K562 (cell line): ENCODE results near the gene ANXA4. TPM values are rescaled to one million over a fixed set of nuclear protein-coding genes. Genes with fewer than 3 reads are reported as not detected.

Experiments
- BCOR ChIP-seq: fragments of 450-650 bp; IDR thresholded peaks from 2 replicates; pipeline ENCODE4 v1.6.1; 2016
- CBX5 ChIP-seq: IDR thresholded peaks from 2 replicates; pipeline ENCODE4 v1.6.1; 2014; ENCODE audit warnings: low read depth, borderline replicate concordance
- ELK3 ChIP-seq: fragments of 450-650 bp; formaldehyde crosslinking; IDR thresholded peaks from 2 replicates; pipeline ENCODE4 v1.4.0; 2020; ENCODE audit warnings: mild to moderate bottlenecking
- FUS ChIP-seq: fragments of 200-400 bp; formaldehyde crosslinking; optimal IDR thresholded peaks from 2 replicates; pipeline ENCODE3; 2017; ENCODE audit warnings: low read depth, low read length
- MYNN ChIP-seq, 2 experiments: sonication (generic); formaldehyde crosslinking in 1 of 2; IDR thresholded peaks; 2 replicates each; pipeline versions ENCODE4 v1.5.0 to v1.6.1; 2016 to 2020; ENCODE audit warnings: antibody characterized with exemption in 1 of 2, missing genetic modification reagents in 1 of 2
- PCBP1 ChIP-seq: fragments of 200-400 bp; formaldehyde crosslinking; IDR thresholded peaks from 2 replicates; pipeline ENCODE4 v1.6.1; 2018; ENCODE audit warnings: mild to moderate bottlenecking, low read depth, low read length; ENCODE audit not compliant: poor library complexity, severe bottlenecking
- SMARCA4 ChIP-seq: fragments of 450-650 bp; IDR thresholded peaks from 2 replicates; pipeline ENCODE4 v1.6.1; 2016
- SNIP1 ChIP-seq: fragments of 450-650 bp; IDR thresholded peaks from 2 replicates; pipeline ENCODE4 v1.7.1; 2017; ENCODE audit warnings: low read depth, mild to moderate bottlenecking
- ZNF584 ChIP-seq: fragments of 200-800 bp; sonication (Bioruptor generic); IDR thresholded peaks from 2 replicates; pipeline ENCODE4 v1.6.1; 2016; ENCODE audit warnings: low read depth, mild to moderate bottlenecking, missing genetic modification characterization, missing compliant biosample characterization
- ZNF609 ChIP-seq: sonication (generic); formaldehyde crosslinking; IDR thresholded peaks from 2 replicates; pipeline ENCODE4 v1.8.1; 2023; ENCODE audit warnings: missing genetic modification reagents, mild to moderate bottlenecking, borderline replicate concordance
- polyA plus RNA-seq, 8 experiments: library from polyadenylated mRNA; depleted of rRNA in 4 of 8; stranded (reverse) in 5 of 8; unstranded in 3 of 8; fragments of >200 nt; fragmentation: Nextera tagmentation in 2 of 8; fragmentation: Illumina TruSeq in 1 of 8; extraction: Ambion mirVana in 2 of 8; extraction: Trizol in 1 of 8; gene quantifications; 2 replicates each; pipeline versions ENCODE4 v1.2.1 to v1.2.3, GENCODE V29; 2011 to 2014; ENCODE audit warnings: inconsistent platforms in 1 of 8, missing spikeins in 1 of 8
- total RNA-seq, 7 experiments: library from RNA; depleted of rRNA in 6 of 7; stranded (reverse); fragments of >200 nt in 6 of 7; fragmentation: Illumina TruSeq in 2 of 7; extraction: Trizol in 2 of 7; gene quantifications; 2 replicates each; pipeline versions ENCODE4 v1.2.1 to v1.2.3, GENCODE V29; 2011 to 2021; ENCODE audit warnings: low replicate concordance in 1 of 7
- TF ChIP-seq, protein P1 (sequence below), 2 experiments: fragments of 150-350 bp in 1 of 2; IDR thresholded peaks; 2 replicates each; pipeline ENCODE4 v1.6.1; 2012 to 2016; ENCODE audit warnings: low read depth in 2 of 2, low read length in 2 of 2, mild to moderate bottlenecking in 1 of 2, moderate library complexity in 1 of 2
- TF ChIP-seq, protein P2 (sequence below): sonication (generic); formaldehyde crosslinking; IDR thresholded peaks from 2 replicates; pipeline ENCODE4 v1.8.0; 2023; ENCODE audit warnings: missing genetic modification reagents, mild to moderate bottlenecking, borderline replicate concordance

ANXA4 gene
- total and polyA plus RNA-seq, 9 of the 15 experiments (the other 6 are each of a cell fraction or from before 2014, with no cell fraction given): 3.4 to 13.6 (median 11.6) TPM

- TF ChIP-seq, protein P1, sequence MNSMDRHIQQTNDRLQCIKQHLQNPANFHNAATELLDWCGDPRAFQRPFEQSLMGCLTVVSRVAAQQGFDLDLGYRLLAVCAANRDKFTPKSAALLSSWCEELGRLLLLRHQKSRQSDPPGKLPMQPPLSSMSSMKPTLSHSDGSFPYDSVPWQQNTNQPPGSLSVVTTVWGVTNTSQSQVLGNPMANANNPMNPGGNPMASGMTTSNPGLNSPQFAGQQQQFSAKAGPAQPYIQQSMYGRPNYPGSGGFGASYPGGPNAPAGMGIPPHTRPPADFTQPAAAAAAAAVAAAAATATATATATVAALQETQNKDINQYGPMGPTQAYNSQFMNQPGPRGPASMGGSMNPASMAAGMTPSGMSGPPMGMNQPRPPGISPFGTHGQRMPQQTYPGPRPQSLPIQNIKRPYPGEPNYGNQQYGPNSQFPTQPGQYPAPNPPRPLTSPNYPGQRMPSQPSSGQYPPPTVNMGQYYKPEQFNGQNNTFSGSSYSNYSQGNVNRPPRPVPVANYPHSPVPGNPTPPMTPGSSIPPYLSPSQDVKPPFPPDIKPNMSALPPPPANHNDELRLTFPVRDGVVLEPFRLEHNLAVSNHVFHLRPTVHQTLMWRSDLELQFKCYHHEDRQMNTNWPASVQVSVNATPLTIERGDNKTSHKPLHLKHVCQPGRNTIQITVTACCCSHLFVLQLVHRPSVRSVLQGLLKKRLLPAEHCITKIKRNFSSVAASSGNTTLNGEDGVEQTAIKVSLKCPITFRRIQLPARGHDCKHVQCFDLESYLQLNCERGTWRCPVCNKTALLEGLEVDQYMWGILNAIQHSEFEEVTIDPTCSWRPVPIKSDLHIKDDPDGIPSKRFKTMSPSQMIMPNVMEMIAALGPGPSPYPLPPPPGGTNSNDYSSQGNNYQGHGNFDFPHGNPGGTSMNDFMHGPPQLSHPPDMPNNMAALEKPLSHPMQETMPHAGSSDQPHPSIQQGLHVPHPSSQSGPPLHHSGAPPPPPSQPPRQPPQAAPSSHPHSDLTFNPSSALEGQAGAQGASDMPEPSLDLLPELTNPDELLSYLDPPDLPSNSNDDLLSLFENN (IDR thresholded peaks at IDR 0.05; ENCODE audit: low read depth in 2 of 2, low read length in 2 of 2): peak in 1 of 2 experiments; percentile 96; a peak in 2 of 4 replicates
- peak; percentile 96 for TF ChIP-seq BCOR
- TF ChIP-seq ELK3: no peak
- no peak for TF ChIP-seq SNIP1
- TF ChIP-seq, protein P2, sequence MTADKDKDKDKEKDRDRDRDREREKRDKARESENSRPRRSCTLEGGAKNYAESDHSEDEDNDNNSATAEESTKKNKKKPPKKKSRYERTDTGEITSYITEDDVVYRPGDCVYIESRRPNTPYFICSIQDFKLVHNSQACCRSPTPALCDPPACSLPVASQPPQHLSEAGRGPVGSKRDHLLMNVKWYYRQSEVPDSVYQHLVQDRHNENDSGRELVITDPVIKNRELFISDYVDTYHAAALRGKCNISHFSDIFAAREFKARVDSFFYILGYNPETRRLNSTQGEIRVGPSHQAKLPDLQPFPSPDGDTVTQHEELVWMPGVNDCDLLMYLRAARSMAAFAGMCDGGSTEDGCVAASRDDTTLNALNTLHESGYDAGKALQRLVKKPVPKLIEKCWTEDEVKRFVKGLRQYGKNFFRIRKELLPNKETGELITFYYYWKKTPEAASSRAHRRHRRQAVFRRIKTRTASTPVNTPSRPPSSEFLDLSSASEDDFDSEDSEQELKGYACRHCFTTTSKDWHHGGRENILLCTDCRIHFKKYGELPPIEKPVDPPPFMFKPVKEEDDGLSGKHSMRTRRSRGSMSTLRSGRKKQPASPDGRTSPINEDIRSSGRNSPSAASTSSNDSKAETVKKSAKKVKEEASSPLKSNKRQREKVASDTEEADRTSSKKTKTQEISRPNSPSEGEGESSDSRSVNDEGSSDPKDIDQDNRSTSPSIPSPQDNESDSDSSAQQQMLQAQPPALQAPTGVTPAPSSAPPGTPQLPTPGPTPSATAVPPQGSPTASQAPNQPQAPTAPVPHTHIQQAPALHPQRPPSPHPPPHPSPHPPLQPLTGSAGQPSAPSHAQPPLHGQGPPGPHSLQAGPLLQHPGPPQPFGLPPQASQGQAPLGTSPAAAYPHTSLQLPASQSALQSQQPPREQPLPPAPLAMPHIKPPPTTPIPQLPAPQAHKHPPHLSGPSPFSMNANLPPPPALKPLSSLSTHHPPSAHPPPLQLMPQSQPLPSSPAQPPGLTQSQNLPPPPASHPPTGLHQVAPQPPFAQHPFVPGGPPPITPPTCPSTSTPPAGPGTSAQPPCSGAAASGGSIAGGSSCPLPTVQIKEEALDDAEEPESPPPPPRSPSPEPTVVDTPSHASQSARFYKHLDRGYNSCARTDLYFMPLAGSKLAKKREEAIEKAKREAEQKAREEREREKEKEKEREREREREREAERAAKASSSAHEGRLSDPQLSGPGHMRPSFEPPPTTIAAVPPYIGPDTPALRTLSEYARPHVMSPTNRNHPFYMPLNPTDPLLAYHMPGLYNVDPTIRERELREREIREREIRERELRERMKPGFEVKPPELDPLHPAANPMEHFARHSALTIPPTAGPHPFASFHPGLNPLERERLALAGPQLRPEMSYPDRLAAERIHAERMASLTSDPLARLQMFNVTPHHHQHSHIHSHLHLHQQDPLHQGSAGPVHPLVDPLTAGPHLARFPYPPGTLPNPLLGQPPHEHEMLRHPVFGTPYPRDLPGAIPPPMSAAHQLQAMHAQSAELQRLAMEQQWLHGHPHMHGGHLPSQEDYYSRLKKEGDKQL: no peak
- TF ChIP-seq MYNN (IDR thresholded peaks at IDR 0.05): peak; percentile 82; the same call in 1 of the 2 replicates
- no peak for TF ChIP-seq MYNN (CRISPR knock-in tag; IDR thresholded peaks at IDR 0.05)
- TF ChIP-seq ZNF609 (CRISPR knock-in tag): peak; percentile 50; the same call in 1 of the 2 replicates
- peak; percentile 98 for TF ChIP-seq ZNF584 (CRISPR knock-in tag)
- no peak for TF ChIP-seq PCBP1
- TF ChIP-seq FUS: no peak
- TF ChIP-seq SMARCA4: peak; percentile 99
- TF ChIP-seq CBX5: no peak
Observed at GRCh38 chr2:69798909-69799526, 57.1 kb downstream of the ANXA4 start (continued).
